Measurements from ENCODE around the gene ZNF503. TPM values are rescaled to one million over a fixed set of nuclear protein-coding genes. Genes with fewer than 3 reads are reported as not detected.

The ZNF503 gene
- total RNA-seq, 2 donors from 2014 or later = 0.11 to 0.21 TPM

- H3K9me3 Mint-ChIP-seq = no peaks in the 10 kb centered on the region
- peaks cover 9 to 14% of the 10 kb centered on the region in 2 donors for H3K27me3 Mint-ChIP-seq
- no peak overlapping the region for H3K4me3 Mint-ChIP-seq
- ATAC-seq (no peak), DNase-seq (ENCODE audit: low spot score) (no peak)
- peaks cover 0 to 1% of the 10 kb centered on the region in 2 donors for H3K4me1 Mint-ChIP-seq (ENCODE audit: low read depth in 2 of 2)
- no peaks in the 10 kb centered on the region for H3K36me3 Mint-ChIP-seq
- no peak overlapping the region for H3K27ac Mint-ChIP-seq
Measured at GRCh38 chr10:75426880-75427279, 25.3 kb upstream of the ZNF503 start.

DNA sequence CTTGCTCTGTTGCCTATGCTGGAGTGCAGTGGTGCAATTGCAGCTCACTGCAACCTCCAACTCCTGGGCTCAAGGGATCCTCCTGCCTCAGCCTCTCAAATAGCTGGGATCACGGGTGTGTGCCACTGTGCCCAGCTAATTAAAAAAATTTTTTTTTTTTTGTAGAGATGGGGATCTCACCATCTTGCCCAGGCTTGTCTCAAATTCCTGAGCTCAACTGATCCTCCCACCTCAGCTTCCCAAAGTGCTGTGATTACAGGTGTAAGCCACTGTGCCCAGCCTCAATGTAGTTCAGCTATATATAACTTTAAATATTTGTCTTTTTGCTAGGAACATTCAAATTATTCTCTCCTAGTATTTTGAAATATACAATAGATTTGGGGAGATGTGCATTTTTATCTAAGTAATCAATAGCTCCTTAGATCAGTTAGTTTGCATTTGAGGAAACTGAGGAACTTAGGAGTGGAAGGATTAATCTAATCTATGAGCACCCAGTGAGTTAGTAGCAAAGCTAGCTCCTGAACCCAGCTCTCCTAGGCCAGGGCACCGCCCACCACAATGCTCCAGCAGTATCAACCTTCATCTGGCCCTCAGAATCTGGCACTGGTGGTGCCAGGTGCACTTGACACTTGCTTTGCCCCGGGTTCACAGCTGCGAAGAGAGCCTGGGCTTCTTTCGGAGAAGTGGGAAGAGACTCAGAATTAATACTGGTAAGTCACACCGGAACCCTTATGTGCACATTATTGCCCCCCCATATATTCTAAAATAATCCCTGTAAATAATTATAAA is 23.9 kb upstream of the ZNF503 start:
- Mint-ChIP-seq H3K27ac (no peak overlapping the region), H3K36me3 (no peaks in the 10 kb centered on the region), H3K9me3 (no peaks in the 10 kb centered on the region), H3K27me3 (peaks cover 9 to 14% of the 10 kb centered on the region in 2 donors), H3K4me3 (no peak overlapping the region), H3K4me1 (ENCODE audit: low read depth in 2 of 2) (no peaks in the 10 kb centered on the region)
- DNase-seq (ENCODE audit: low spot score) = no peak
- ATAC-seq = no peak

GRCh38 chr10:75424571-75424970 is 23.0 kb upstream of the ZNF503 start:
- Mint-ChIP-seq H3K4me3 (no peak overlapping the region), H3K9me3 (no peaks in the 10 kb centered on the region), H3K27ac (no peak overlapping the region), H3K4me1 (ENCODE audit: low read depth in 2 of 2) (no peaks in the 10 kb centered on the region), H3K27me3 (peaks cover 10 to 11% of the 10 kb centered on the region in 2 donors), H3K36me3 (no peaks in the 10 kb centered on the region)
- ATAC-seq (no peak), DNase-seq (ENCODE audit: low spot score) (no peak)

- Mint-ChIP-seq H3K9me3 (no peaks in the 10 kb centered on the region), H3K36me3 (no peaks in the 10 kb centered on the region), H3K4me1 (ENCODE audit: low read depth in 2 of 2) (no peaks in the 10 kb centered on the region), H3K27ac (no peak overlapping the region), H3K4me3 (no peak overlapping the region), H3K27me3 (peaks cover 8 to 9% of the 10 kb centered on the region in 2 donors)
- DNase-seq (ENCODE audit: low spot score) (no peak), ATAC-seq (no peak)
Measured at GRCh38 chr10:75422913-75423312, 21.3 kb upstream of the ZNF503 start.

GRCh38 chr10:75418712-75419111 is 17.1 kb upstream of the ZNF503 start:
- Mint-ChIP-seq H3K27me3 (peaks cover 16 to 30% of the 10 kb centered on the region in 2 donors), H3K4me1 (ENCODE audit: low read depth in 2 of 2) (no peaks in the 10 kb centered on the region), H3K4me3 (no peak overlapping the region), H3K27ac (no peak overlapping the region), H3K36me3 (no peaks in the 10 kb centered on the region), H3K9me3 (no peaks in the 10 kb centered on the region)
- DNase-seq (ENCODE audit: low spot score) (no peak), ATAC-seq (no peak)

- Mint-ChIP-seq H3K4me3 (no peak overlapping the region), H3K27ac (no peak overlapping the region), H3K36me3 (no peaks in the 10 kb centered on the region), H3K4me1 (ENCODE audit: low read depth in 2 of 2) (no peaks in the 10 kb centered on the region), H3K9me3 (no peaks in the 10 kb centered on the region), H3K27me3 (peaks cover 16 to 30% of the 10 kb centered on the region in 2 donors)
- no peak for DNase-seq (ENCODE audit: low spot score)
- peak in 1 of 2 donors; percentile 10 for ATAC-seq
Measured at GRCh38 chr10:75418293-75418692, 16.7 kb upstream of the ZNF503 start.

- no peak overlapping the region for H3K4me3 Mint-ChIP-seq
- ATAC-seq (no peak), DNase-seq (ENCODE audit: low spot score) (no peak)
- H3K27ac Mint-ChIP-seq = no peak overlapping the region
- no peaks in the 10 kb centered on the region for H3K9me3 Mint-ChIP-seq
- H3K27me3 Mint-ChIP-seq = peaks cover 13 to 34% of the 10 kb centered on the region in 2 donors
- H3K36me3 Mint-ChIP-seq = no peaks in the 10 kb centered on the region
- no peaks in the 10 kb centered on the region for H3K4me1 Mint-ChIP-seq (ENCODE audit: low read depth in 2 of 2)
Measured at GRCh38 chr10:75417522-75417927, 16.0 kb upstream of the ZNF503 start.

DNA sequence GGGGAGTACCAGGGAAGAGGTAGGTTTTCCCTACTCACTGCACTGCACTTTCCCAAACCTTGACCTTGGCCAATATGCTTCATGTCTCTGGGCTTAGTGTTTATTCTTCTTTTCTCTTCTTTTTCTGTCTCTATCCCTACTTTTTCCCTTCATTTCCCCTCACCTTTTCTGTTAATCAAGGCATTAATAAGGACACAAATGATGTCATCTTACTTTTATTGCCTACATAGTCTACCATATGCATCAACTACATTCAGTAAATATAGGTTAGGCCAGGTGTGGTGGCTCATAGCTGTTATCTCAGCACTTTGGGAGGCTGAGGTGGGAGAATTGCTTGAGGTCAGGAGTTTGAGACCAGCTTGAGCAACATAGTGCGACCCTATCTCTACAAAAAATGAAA is 13.0 kb upstream of the ZNF503 start:
- DNase-seq (ENCODE audit: low spot score) = no peak
- Mint-ChIP-seq H3K9me3 (no peaks in the 10 kb centered on the region), H3K27me3 (peaks cover 30 to 57% of the 10 kb centered on the region in 2 donors), H3K4me1 (ENCODE audit: low read depth in 2 of 2) (peaks cover 4 to 9% of the 10 kb centered on the region in 2 donors), H3K4me3 (no peak overlapping the region), H3K27ac (no peak overlapping the region), H3K36me3 (no peaks in the 10 kb centered on the region)
- ATAC-seq = no peak

DNA sequence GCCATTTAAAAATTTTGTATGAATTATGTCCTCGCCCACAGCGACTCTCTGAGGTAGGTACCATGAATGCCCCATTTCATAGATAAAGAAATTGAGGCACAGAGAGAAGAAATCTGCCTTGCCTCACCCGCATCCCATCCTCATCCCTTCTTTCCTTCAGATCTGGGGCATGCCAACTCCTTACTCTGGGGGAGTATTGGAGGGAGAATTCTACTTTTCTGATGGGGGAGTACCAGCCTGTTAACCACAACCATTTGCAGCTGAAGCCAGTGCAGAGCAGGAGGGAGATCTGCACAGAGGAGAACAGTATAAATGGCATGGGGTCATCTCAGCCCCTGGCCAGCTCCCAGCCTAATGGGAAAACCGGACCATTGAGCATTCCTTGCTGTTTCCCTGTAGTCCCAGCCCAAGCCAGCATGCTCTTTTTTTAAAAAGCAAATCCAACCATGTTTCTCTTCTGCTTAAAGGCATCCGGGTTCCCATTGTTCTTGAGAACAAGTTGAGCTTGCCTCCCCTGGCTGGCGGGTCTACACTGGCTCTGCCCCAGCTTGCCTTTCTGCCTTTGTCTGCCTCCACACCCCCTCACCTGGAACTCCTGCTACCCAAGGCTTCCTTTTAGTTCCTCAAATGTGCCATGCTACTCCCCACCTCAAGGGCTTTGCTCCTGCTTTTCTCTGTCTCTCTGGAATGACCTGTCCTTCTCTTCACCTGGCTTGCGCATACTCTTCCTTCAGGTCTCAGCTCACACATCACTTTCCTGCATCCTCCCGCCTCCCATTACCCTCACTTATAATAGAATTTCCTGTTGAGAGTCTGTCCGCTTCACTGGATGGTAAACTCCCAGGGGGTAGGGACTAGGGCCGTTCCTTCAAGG is 8.8 kb upstream of the ZNF503 start:
- Mint-ChIP-seq H3K27ac (no peak overlapping the region), H3K4me3 (peak overlapping the region; percentile 42), H3K36me3 (no peaks in the 10 kb centered on the region), H3K4me1 (ENCODE audit: low read depth in 2 of 2) (peaks cover 12 to 14% of the 10 kb centered on the region in 2 donors), H3K9me3 (no peaks in the 10 kb centered on the region), H3K27me3 (peaks cover 40 to 59% of the 10 kb centered on the region in 2 donors)
- DNase-seq (ENCODE audit: low spot score) (no peak), ATAC-seq (no peak)

- ATAC-seq (peak; percentile 76 to 87), DNase-seq (ENCODE audit: low spot score) (no peak)
- H3K27me3 Mint-ChIP-seq = peaks cover 38 to 55% of the 10 kb centered on the region in 2 donors
- H3K36me3 Mint-ChIP-seq = no peaks in the 10 kb centered on the region
- no peak overlapping the region for H3K27ac Mint-ChIP-seq
- H3K4me3 Mint-ChIP-seq = peak overlapping the region; percentile 42
- no peaks in the 10 kb centered on the region for H3K9me3 Mint-ChIP-seq
- peaks cover 13 to 14% of the 10 kb centered on the region in 2 donors for H3K4me1 Mint-ChIP-seq (ENCODE audit: low read depth in 2 of 2)
Measured at GRCh38 chr10:75408911-75409885, 7.6 kb upstream of the ZNF503 start.

- no peak for ATAC-seq
- no peaks in the 10 kb centered on the region for H3K9me3 Mint-ChIP-seq
- H3K4me1 Mint-ChIP-seq (ENCODE audit: low read depth in 2 of 2) = peaks cover 17% of the 10 kb centered on the region in 2 donors
- H3K27ac Mint-ChIP-seq = no peak overlapping the region
- no peak for DNase-seq (ENCODE audit: low spot score)
- H3K4me3 Mint-ChIP-seq = peak overlapping the region; percentile 42
- H3K36me3 Mint-ChIP-seq = no peaks in the 10 kb centered on the region
- peaks cover 42 to 62% of the 10 kb centered on the region in 2 donors for H3K27me3 Mint-ChIP-seq
Measured at GRCh38 chr10:75408509-75408875, 6.9 kb upstream of the ZNF503 start.

GRCh38 chr10:75407713-75408508 is 6.3 kb upstream of the ZNF503 start:
- H3K9me3 Mint-ChIP-seq = no peaks in the 10 kb centered on the region
- DNase-seq (ENCODE audit: low spot score) (no peak), ATAC-seq (no peak)
- no peak overlapping the region for H3K27ac Mint-ChIP-seq
- H3K4me3 Mint-ChIP-seq = peak overlapping the region; percentile 66
- no peaks in the 10 kb centered on the region for H3K36me3 Mint-ChIP-seq
- H3K27me3 Mint-ChIP-seq = peaks cover 46 to 68% of the 10 kb centered on the region in 2 donors
- H3K4me1 Mint-ChIP-seq (ENCODE audit: low read depth in 2 of 2) = peaks cover 21 to 22% of the 10 kb centered on the region in 2 donors

Data from natural killer cell treated with Interleukin-12 subunit alpha and Interleukin-12 subunit beta and Interleukin-15 and Interleukin-18, amount 100 ng/mL, for 72 hours (primary cell).